Measurements from ENCODE around the gene DENND4B. TPM values are rescaled to one million over a fixed set of nuclear protein-coding genes. Genes with fewer than 3 reads are reported as not detected.

The DENND4B gene
- total and polyA plus RNA-seq, 9 of the 15 experiments (the other 6 are each of a cell fraction or from before 2014, with no cell fraction given) = 9.5 to 80.5 (median 23.1) TPM

DNA sequence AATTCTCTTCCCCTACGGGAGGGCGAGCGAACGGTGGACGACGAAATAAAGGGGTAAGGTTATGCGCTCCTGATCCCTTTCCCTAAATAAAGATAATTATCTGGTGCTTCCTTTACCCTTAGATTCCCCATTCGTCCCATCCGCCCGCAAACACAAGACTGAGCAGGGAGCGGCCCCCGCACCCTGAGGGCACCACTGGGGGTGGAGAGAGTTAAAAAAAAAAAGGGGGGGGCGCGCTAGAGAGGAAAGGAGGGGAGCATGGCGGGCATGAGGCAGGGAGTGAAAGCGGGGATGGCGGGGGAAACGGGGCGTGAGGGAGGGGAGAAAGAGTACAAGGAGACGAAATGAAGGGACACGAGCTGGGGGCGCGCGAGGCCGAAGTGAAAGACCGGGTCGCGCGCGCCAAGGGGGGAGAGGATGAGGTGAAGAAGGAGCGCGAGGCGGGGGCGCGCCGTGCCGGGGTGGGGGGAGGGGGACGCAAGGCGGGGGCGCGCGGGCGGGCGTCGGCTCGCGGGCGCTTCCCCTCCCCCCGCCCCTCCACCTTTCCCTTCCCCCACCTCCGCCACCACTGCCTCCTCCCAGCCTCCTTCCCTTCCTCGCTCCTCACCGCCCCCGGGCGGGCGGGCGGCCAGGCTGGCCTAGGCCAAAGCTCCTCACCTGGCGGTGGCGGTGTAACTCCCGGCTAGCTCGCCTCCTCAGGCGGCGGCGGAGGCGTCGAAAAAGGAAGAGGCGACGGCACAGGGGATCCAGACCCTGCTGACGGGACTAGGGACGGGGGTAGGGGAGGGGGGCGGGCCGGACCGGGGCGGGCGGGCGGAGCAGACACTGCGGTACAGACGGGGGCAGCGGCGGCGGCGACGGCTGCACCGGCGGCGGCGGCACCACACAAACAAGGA lies 24.2 kb downstream of the DENND4B start (continued):
- TF ChIP-seq ZNF766 (CRISPR knock-in tag; conservative IDR thresholded peaks at IDR 0.05) (peak; percentile 58; the same call in 1 of the 2 replicates), RAD21 (CRISPR knock-in tag; conservative IDR thresholded peaks at IDR 0.05 in 1 of 2, IDR thresholded peaks at IDR 0.05 in 1 of 2) (peak in 1 of 2 experiments; percentile 30; a peak in 1 of 4 replicates), ZNF197 (CRISPR knock-in tag; IDR thresholded peaks at IDR 0.05; ENCODE audit: low read depth) (0 out of 2 replicates have a peak, but pooled peaks have one; percentile 55), POLR2A (conservative IDR thresholded peaks at IDR 0.05) (peak; percentile 74), TBP (optimal IDR thresholded peaks at IDR 0.05; ENCODE audit: low read depth, low read length) (peak; percentile 58), ZNF239 (CRISPR knock-in tag; IDR thresholded peaks at IDR 0.05) (no peak), ZBTB7A (IDR thresholded peaks at IDR 0.05; ENCODE audit: borderline replicate concordance, control insufficient read depth, low read depth, low read length) (peak; percentile 44; the same call in 1 of the 2 replicates), ZNF384 (IDR thresholded peaks at IDR 0.05; ENCODE audit: low read depth, low read length) (peak; percentile 58), CREB1 (IDR thresholded peaks at IDR 0.05) (no peak), CREB1 (CRISPR knock-in tag; IDR thresholded peaks at IDR 0.05) (no peak), HDAC1 (IDR thresholded peaks at IDR 0.05) (0 out of 4 replicates have a peak, but pooled peaks of 1 of the 2 experiments have one; percentile 61), POLR2G (IDR thresholded peaks at IDR 0.05; ENCODE audit: low read depth, low read length) (peak; percentile 91), SMAD1 (IDR thresholded peaks at IDR 0.05; ENCODE audit: low read depth, low read length, partially characterized antibody) (peak; percentile 42), NFYB (IDR thresholded peaks at IDR 0.05; ENCODE audit: extremely low read depth, insufficient read length) (no peak), POLR2B (IDR thresholded peaks at IDR 0.05; ENCODE audit: low read depth, partially characterized antibody) (peak; percentile 58), ELF1 (tag; IDR thresholded peaks at IDR 0.05) (peak; percentile 12; the same call in 1 of the 2 replicates), BRD9 (IDR thresholded peaks at IDR 0.05; ENCODE audit: low read depth, partially characterized antibody) (peak; percentile 28), RBM22 (IDR thresholded peaks at IDR 0.05; ENCODE audit: low read depth, low read length, poor library complexity, severe bottlenecking) (peak; percentile 45)
- TF ChIP-seq, protein P1, sequence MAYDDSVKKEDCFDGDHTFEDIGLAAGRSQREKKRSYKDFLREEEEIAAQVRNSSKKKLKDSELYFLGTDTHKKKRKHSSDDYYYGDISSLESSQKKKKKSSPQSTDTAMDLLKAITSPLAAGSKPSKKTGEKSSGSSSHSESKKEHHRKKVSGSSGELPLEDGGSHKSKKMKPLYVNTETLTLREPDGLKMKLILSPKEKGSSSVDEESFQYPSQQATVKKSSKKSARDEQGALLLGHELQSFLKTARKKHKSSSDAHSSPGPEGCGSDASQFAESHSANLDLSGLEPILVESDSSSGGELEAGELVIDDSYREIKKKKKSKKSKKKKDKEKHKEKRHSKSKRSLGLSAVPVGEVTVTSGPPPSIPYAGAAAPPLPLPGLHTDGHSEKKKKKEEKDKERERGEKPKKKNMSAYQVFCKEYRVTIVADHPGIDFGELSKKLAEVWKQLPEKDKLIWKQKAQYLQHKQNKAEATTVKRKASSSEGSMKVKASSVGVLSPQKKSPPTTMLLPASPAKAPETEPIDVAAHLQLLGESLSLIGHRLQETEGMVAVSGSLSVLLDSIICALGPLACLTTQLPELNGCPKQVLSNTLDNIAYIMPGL (CRISPR knock-in tag; IDR thresholded peaks at IDR 0.05) = 0 out of 2 replicates have a peak, but pooled peaks have one; percentile 32
- TF ChIP-seq, protein P2, sequence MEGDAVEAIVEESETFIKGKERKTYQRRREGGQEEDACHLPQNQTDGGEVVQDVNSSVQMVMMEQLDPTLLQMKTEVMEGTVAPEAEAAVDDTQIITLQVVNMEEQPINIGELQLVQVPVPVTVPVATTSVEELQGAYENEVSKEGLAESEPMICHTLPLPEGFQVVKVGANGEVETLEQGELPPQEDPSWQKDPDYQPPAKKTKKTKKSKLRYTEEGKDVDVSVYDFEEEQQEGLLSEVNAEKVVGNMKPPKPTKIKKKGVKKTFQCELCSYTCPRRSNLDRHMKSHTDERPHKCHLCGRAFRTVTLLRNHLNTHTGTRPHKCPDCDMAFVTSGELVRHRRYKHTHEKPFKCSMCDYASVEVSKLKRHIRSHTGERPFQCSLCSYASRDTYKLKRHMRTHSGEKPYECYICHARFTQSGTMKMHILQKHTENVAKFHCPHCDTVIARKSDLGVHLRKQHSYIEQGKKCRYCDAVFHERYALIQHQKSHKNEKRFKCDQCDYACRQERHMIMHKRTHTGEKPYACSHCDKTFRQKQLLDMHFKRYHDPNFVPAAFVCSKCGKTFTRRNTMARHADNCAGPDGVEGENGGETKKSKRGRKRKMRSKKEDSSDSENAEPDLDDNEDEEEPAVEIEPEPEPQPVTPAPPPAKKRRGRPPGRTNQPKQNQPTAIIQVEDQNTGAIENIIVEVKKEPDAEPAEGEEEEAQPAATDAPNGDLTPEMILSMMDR (IDR thresholded peaks at IDR 0.05 in 2 of 3, conservative IDR thresholded peaks at IDR 0.05 in 1 of 3; ENCODE audit: insufficient read depth in 2 of 3, low read depth in 1 of 3, low read length in 3 of 3) = peak; percentile 21 to 97 (median 68); a peak in 4 of 6 replicates
- TF ChIP-seq, protein P3, sequence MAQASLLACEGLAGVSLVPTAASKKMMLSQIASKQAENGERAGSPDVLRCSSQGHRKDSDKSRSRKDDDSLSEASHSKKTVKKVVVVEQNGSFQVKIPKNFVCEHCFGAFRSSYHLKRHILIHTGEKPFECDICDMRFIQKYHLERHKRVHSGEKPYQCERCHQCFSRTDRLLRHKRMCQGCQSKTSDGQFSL (CRISPR knock-in tag; IDR thresholded peaks at IDR 0.05) = peak; percentile 76
- TF ChIP-seq, protein P3 (tag; IDR thresholded peaks at IDR 0.05) = peak in 1 of 2 experiments; percentile 86; a peak in 2 of 4 replicates

Data from K562 (cell line).